ENCODE results near the gene CLCN3. TPM values are rescaled to one million over a fixed set of nuclear protein-coding genes. Genes with fewer than 3 reads are reported as not detected.
A peak's percentile ranks its signal among the peaks of the same experiment; 100 is the strongest.
"Not testable (repeated sequence)": the region's sequence is repeated elsewhere in the genome, so short reads cannot be mapped to it uniquely, and the experiment has no call there.

CLCN3 gene
- 39.4 and 45.1 TPM in 2 replicates for total RNA-seq

GRCh38 chr4:169619958-169620879 lies at the start of gene CLCN3:
Gene CLCN3 (plus strand): TSS chr4:169620578. CDS start chr4:169635929, 15,351 bp downstream.
- peak; percentile 64 for DNase-seq (ENCODE audit: extremely low read depth, low read depth, low spot score)

- not testable (repeated sequence) for DNase-seq (ENCODE audit: extremely low read depth, low read depth, low spot score)
These were observed 49.4 kb upstream of the CLCN3 start for GRCh38 chr4:169571012-169571411.

- no peak for DNase-seq (ENCODE audit: extremely low read depth, low read depth, low spot score)
These were observed 48.9 kb upstream of the CLCN3 start for GRCh38 chr4:169571435-169571834.

- DNase-seq (ENCODE audit: extremely low read depth, low read depth, low spot score) = no peak
These were observed 46.5 kb upstream of the CLCN3 start for GRCh38 chr4:169573889-169574288.

- no peak for DNase-seq (ENCODE audit: extremely low read depth, low read depth, low spot score)
These were observed 38.2 kb upstream of the CLCN3 start for GRCh38 chr4:169582203-169582602.

- no peak for DNase-seq (ENCODE audit: extremely low read depth, low read depth, low spot score)
These were observed 37.7 kb upstream of the CLCN3 start for GRCh38 chr4:169582706-169583105.

GRCh38 chr4:169583563-169583962 lies 36.8 kb upstream of the CLCN3 start:
- no peak for DNase-seq (ENCODE audit: extremely low read depth, low read depth, low spot score)

- DNase-seq (ENCODE audit: extremely low read depth, low read depth, low spot score) = no peak
These were observed 27.3 kb upstream of the CLCN3 start for GRCh38 chr4:169593050-169593560.

GRCh38 chr4:169594560-169595195 lies 25.7 kb upstream of the CLCN3 start:
- no peak for DNase-seq (ENCODE audit: extremely low read depth, low read depth, low spot score)

GRCh38 chr4:169601016-169601771 lies 19.2 kb upstream of the CLCN3 start:
- DNase-seq (ENCODE audit: extremely low read depth, low read depth, low spot score) = no peak

- DNase-seq (ENCODE audit: extremely low read depth, low read depth, low spot score) = no peak
These were observed 17.1 kb upstream of the CLCN3 start for GRCh38 chr4:169603312-169603711.

- no peak for DNase-seq (ENCODE audit: extremely low read depth, low read depth, low spot score)
These were observed 16.1 kb upstream of the CLCN3 start for GRCh38 chr4:169604131-169604900.

GRCh38 chr4:169604903-169605331 lies 15.5 kb upstream of the CLCN3 start:
- DNase-seq (ENCODE audit: extremely low read depth, low read depth, low spot score) = no peak

GRCh38 chr4:169611157-169611556 lies 9.2 kb upstream of the CLCN3 start:
- DNase-seq (ENCODE audit: extremely low read depth, low read depth, low spot score) = no peak

- peak; percentile 22 for DNase-seq (ENCODE audit: extremely low read depth, low read depth, low spot score)
These were observed 8.1 kb upstream of the CLCN3 start, which contains the start of gene NEK1 for GRCh38 chr4:169611991-169612870. Gene NEK1 (minus strand): TSS chr4:169612583. CDS start chr4:169602630, 9,953 bp downstream.

GRCh38 chr4:169612871-169613859 lies 7.2 kb upstream of the CLCN3 start:
- DNase-seq (ENCODE audit: extremely low read depth, low read depth, low spot score) = peak; percentile 52

- DNase-seq (ENCODE audit: extremely low read depth, low read depth, low spot score) = no peak
These were observed 4.8 kb upstream of the CLCN3 start for GRCh38 chr4:169615467-169616106.
